HK-2 (cell line): Measurements from ENCODE around the gene P4HB.

Experiments used
- DNase-seq: peaks from one replicate; pipeline ENCODE4 v3.0.0-alpha.2; 2018; ENCODE audit not compliant: unreplicated experiment

P4HB gene

GRCh38 chr17:81898029-81898866 lies 37.9 kb upstream of the P4HB start:
- peak; percentile 41 for DNase-seq

GRCh38 chr17:81895400-81895799 lies 35.1 kb upstream of the P4HB start:
- DNase-seq = no peak

GRCh38 chr17:81891303-81891552 lies 30.9 kb upstream of the P4HB start:
- no peak for DNase-seq

GRCh38 chr17:81890447-81891302 lies 30.3 kb upstream of the P4HB start:
- DNase-seq = no peak

GRCh38 chr17:81889602-81890001 lies 29.3 kb upstream of the P4HB start:
- DNase-seq = no peak

- DNase-seq = no peak
Measured at GRCh38 chr17:81888988-81889595, 28.8 kb upstream of the P4HB start.

GRCh38 chr17:81888105-81888987 lies 28.0 kb upstream of the P4HB start:
- DNase-seq = no peak

GRCh38 chr17:81885869-81886548 lies 25.7 kb upstream of the P4HB start:
- peak; percentile 91 for DNase-seq

- no peak for DNase-seq
Measured at GRCh38 chr17:81885454-81885853, 25.1 kb upstream of the P4HB start.

GRCh38 chr17:81884968-81885367 lies 24.6 kb upstream of the P4HB start:
- no peak for DNase-seq

GRCh38 chr17:81884520-81884919 lies 24.2 kb upstream of the P4HB start:
- no peak for DNase-seq

GRCh38 chr17:81879121-81879520 lies 18.8 kb upstream of the P4HB start:
- no peak for DNase-seq

- no peak for DNase-seq
Measured at GRCh38 chr17:81878294-81878693, 18.0 kb upstream of the P4HB start.

- DNase-seq = no peak
Measured at GRCh38 chr17:81877569-81877968, 17.2 kb upstream of the P4HB start.

GRCh38 chr17:81871387-81872230 lies 11.3 kb upstream of the P4HB start:
- DNase-seq = peak; percentile 94

GRCh38 chr17:81870981-81871386 lies 10.6 kb upstream of the P4HB start, which contains the start of gene ARHGDIA:
Gene ARHGDIA, minus strand, starts transcription at chr17:81871337. Its CDS starts 1,407 bp downstream, at chr17:81869930.
- no peak for DNase-seq

- DNase-seq = peak; percentile 54
Measured at GRCh38 chr17:81870131-81870980, 10.0 kb upstream of the P4HB start.

GRCh38 chr17:81869221-81870130 lies 9.1 kb upstream of the P4HB start:
- no peak for DNase-seq
